ENCODE results near the gene PRKCI.
A peak's percentile ranks its signal among the peaks of the same experiment; 100 is the strongest.
"Not testable (repeated sequence)": the region's sequence is repeated elsewhere in the genome, so short reads cannot be mapped to it uniquely, and the experiment has no call there.

The PRKCI gene

DNA sequence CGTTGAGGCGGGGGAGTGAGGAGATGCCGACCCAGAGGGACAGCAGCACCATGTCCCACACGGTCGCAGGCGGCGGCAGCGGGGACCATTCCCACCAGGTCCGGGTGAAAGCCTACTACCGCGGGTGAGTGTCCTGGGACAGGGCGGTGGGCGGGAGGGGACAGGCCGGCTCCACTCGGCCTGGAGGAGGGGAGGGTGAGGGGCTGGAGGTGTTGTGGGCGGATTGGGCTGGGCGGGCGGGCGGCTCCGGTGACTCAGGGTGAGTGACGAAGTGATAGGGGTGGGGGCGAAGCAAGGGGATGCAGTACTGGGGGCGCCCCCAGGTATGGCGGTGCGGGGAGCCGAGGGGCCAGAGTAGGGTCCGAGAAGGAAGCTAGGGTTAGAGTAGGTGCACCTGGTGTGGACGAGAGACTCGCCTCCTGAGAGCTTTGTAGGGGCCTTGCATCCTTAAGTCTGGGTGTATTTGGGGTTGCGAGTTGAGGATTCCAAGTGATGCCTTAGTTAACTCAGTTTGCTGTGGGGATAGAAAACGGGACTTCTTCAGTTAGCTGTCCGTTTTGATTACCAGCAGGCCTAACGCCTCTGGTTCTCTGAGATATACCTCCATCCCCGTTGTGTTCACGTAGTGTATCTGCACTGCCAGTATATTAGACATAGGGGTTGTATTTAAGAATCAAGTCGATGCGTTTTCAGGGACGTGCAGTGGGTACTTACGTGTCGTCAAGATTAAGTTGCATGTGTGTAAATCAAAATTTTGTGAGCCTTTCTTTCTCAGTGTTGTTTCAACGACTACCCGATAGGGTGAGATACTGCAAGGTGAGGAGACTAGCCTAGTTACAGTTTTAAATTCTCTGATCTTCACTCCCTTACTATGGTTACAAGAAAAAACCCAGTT lies 670 bp downstream of the PRKCI start:
- DNase-seq (ENCODE audit: low read depth, low spot score), result no peak
- peak overlapping the region; percentile 86 for H3K27ac ChIP-seq

DNA sequence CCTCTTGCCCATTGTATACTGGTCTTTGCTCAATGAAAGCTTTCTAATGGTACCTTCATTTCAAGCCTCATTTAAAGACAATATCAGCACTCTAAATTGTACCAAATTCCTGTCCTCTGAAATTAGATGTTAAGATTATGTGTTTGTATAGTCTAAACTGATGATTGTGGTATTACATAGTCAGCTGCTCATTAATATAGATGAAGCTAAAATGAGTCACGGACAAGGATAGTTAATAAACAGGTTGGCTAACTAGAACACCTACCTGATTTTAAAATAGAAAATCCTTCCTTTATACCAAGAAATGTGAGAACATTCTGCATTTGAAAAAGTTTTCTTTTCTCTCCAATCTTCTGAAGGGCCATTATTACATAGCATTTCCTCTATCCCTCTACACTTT lies 2.9 kb downstream of the PRKCI start:
- DNase-seq (ENCODE audit: low read depth, low spot score), result no peak
- peak overlapping the region; percentile 86 for H3K27ac ChIP-seq

DNA sequence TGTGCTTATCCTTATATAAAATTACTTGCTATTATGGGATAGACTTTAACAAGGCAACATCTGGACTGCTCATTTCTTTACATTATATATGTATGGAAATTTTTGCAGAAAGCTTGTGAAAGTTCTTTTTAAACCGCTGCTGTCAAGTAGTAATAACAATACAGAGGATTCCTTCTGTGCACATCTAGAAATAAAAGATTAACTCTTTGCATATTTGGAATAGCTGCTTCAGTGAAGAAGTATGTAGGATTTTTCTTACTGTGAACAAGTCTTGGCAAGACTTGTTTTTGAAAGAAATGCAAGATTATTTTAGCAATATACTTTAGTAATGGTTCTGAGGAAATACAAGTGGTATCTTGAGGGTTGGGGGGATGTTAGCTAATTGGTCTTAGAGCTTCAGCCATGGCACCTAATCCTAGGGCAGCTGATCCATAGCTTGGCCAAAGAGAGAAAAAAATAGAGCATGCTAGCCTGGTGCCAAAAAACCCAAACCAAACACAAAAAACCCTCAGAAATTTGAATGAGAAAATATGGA lies 4.3 kb downstream of the PRKCI start:
- peak overlapping the region; percentile 86 for H3K27ac ChIP-seq
- DNase-seq (ENCODE audit: low read depth, low spot score), result no peak

DNA sequence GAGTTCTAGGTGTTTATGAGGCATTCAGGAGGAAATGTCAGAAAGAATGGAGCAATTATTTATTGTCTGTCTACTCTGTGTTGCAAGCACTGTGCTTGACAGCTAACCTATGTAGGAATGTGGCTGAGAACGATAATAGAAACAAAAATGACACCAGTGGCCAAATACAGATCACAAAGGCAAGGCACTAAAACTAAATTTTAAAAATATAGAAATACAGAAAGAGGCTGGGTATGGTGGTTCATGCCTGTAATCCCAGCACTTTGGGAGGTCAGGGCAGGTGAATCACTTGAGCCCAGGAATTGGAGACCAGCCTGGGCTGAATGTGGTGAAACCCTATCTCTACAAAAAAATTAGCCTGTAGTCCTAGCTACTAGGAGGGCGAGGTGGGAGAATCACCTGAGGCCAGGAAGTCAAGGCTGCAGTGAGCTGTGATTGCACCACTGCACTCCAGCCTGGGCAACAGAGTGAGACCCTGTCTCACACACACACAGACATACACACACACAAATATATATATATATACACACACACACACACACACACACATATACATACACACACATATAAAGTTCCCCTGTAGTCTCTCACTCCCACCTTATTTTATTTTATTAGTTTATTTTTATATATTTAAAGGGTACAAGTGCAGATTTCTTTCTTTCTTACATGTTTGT lies 6.0 kb downstream of the PRKCI start:
- no peak for DNase-seq (ENCODE audit: low read depth, low spot score)
- H3K27ac ChIP-seq, result peak overlapping the region; percentile 86

DNA sequence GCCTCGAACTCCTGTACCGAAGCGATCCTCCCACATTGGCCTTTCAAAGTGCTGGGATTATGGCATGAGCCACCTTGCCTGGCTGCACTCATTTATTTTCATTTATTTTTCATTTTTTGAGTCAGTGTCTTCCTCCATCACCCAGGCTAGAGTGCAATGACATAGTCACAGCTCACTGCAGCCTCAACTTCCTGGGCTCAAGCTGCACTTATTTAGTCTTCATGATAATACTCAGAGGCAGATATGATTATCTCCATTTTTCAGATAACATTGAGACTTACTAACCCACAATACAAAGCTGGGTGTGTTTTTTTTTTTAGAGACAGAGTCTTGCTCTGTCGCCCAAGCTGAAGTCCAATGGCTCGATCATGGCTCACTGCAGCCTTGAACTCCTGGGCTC lies 10.0 kb downstream of the PRKCI start:
- H3K27ac ChIP-seq, result no peak overlapping the region
- no peak for DNase-seq (ENCODE audit: low read depth, low spot score)

DNA sequence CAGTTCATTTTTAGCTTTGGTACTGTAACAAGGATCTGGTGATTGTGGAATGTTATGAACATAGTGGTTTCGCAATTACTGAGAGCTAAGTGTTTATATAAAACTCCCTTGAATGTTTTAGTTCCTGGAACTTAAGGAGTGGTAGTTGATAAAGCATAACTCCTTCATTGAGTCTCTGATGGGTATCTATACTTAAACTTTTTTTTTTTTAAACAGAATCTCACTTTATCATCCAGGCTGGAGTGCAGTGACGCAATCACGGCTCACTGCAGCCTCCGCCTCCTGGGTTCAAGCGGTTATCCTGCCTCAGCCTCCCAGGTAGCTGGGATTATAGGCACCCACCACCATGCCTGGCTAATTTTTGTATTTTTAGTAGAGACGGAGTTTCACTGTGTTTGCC lies 11.3 kb downstream of the PRKCI start:
- peak overlapping the region; percentile 30 for H3K27ac ChIP-seq
- peak; percentile 37 for DNase-seq (ENCODE audit: low read depth, low spot score)

DNA sequence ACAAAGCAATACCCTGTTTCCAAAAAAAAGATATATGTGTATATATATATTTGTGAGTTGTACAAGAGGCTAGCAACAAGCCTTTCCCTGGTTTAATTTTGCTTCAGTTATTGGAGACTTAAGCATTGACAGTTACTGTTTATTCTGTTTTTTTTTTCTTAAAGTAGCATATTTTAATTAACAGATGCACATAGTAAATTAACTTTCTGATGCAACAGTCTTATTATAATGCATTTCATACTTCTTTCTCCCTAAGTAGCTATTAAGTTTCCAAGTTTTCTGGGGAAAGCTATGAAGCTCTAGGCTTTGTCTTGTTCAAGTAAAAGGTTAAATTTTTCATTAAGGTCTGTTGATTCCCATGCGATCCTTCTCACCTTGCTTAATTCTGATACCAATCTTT lies 17.9 kb downstream of the PRKCI start:
- DNase-seq (ENCODE audit: low read depth, low spot score), result no peak

DNA sequence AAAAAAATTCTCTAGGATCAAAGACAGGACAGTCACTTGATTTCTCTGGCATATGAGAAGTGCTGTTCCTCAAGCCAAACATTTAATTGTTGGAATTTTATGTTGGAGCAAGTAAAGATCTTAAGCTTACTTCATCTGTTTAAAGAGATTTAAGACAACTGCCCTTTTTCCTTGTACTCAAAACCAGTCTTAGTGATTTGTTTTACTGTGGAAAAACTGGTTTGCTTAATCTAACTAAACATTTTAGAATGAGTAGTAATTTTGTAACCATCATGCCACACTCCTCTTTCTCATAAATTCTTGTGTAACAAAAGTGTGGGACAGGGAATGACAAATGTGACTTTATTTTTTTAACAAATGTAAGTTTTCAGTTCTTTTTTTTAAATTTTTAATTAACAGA lies 18.4 kb downstream of the PRKCI start:
- no peak for DNase-seq (ENCODE audit: low read depth, low spot score)
- H3K27ac ChIP-seq, result peak overlapping the region; percentile 36

More for the DNA sequence above, 17.9 kb downstream of the PRKCI start:
- peak overlapping the region; percentile 36 for H3K27ac ChIP-seq

DNA sequence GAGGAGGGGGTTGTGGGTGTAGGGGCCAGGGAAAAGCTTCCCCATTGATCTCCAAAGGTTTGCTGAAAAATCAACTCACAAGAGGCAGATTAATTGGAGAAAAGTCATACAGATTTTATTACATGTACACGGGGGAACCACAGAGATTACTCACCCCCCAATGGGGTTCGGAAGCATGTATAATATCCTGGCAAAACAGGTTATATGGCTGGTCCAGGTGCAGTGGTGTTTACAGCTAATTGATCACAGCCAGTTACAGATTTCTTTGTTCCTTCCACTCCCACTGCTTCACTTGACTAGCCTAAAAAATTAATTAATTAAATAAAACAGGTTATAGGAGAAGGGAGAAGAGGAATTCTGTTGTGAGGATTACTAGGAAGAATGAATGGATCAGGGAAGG lies 22.4 kb downstream of the PRKCI start:
- peak; percentile 58 for DNase-seq (ENCODE audit: low read depth, low spot score)
- peak overlapping the region; percentile 34 for H3K27ac ChIP-seq

DNA sequence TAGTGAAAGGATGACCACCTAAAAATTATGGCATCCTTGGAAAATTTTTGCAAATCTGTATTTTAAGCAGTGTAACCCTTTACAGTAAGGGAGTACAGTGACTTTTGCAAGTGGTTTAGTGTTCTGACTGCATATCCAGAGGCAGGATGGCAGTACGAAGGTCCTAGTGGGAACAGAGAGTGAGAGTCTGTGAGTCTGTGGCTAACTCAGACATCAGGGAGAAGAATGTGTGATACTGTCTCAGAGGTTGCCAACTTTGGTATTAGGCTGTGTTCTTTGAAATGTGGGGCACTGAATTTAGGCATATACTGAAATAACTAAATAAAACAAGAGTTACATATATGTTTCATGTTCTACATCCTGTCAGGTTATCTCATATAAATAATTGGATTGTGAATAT lies 25.7 kb downstream of the PRKCI start:
- DNase-seq (ENCODE audit: low read depth, low spot score), result no peak
- H3K27ac ChIP-seq, result no peak overlapping the region

DNA sequence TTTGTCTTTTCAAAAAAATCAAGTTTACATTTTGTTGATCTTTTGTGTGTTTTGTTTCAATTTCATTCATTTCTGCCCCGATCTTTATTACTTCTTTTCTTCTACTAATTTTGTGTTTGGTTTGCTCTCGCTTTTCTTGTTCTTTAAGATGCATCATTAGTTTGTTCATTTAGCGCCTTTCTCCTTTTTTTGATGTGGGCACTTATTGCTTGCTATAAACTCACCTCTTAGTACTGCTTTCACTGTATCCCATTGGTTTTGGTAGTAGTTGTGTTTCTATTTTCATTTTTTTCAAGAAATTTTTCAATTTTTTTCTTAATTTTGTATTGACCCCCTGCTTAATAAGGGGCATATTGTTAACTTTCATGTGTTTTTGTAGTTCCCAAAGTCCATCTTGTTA lies 34.4 kb downstream of the PRKCI start:
- no peak overlapping the region for H3K27ac ChIP-seq
- DNase-seq (ENCODE audit: low read depth, low spot score), result no peak

DNA sequence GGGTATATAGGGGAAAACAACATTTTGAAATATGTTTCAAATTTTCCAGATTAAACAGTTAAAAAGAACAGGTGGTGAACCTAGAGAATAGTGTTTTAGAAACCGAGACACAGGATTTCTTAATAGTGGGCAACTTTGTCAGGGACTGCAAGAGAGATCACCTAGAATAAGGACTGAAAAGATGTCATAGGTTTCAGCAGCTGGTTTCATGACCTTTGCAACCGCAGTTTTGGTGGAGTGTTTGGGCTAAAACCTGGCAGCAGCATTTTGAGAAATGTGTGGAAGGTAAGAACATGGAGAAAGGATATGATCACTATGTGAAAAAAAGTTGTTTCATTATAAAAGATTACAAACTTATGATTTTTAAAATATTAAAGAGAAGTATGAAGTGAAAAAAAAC lies 34.9 kb downstream of the PRKCI start:
- DNase-seq (ENCODE audit: low read depth, low spot score), result no peak
- peak overlapping the region; percentile 76 for H3K27ac ChIP-seq

DNA sequence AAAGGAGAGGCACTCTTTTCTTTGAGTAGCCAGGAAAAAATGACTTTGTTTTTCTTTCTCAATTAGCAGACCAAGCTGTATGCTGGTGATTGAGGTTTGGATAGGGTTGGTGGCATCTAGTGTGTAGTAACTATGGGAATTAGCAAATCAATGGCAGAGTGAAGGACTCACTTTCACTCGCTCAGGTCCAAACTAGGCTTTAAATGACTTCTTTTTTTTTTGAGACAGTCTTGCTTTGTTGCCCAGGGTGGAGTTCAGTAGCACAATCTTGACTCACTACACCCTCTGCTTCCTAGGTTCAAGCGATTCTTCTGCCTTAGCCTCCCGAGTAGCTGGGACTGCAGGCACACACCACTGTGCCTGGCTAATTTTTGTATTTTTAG lies 35.9 kb downstream of the PRKCI start:
- peak overlapping the region; percentile 76 for H3K27ac ChIP-seq
- DNase-seq (ENCODE audit: low read depth, low spot score), result no peak

DNA sequence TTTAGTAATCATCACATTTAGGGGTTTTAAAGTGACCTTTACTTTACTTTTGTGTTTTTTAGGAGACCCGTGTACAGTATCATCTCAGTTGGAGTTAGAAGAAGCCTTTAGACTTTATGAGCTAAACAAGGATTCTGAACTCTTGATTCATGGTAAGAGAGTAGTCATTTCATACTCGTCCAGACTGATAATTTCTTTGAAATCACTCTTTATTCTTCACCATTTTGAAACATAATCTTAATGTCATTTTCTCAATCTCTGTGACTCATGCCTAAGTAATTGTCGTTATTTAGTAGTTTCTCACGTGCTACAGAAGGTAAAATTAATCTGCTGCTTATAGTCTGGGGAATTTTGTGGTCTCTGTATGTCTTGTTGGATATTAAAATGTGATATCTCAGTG lies 37.7 kb downstream of the PRKCI start:
- DNase-seq (ENCODE audit: low read depth, low spot score), result no peak
- H3K27ac ChIP-seq, result no peak overlapping the region

DNA sequence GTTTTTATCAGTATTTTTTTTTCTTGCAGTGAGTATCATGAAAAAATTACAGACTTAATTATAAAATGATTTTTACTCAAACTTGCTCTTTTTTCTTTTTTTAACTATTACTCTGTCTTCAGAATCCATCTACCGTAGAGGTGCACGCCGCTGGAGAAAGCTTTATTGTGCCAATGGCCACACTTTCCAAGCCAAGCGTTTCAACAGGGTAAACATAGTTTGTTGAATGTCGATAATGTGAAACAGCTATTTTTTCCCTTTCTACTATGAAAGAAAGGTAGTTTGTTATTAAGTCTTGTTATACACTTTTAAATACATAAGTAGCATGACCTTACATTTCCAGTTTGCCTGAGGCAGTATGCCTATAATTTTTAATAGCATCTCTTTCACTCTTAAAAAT lies 45.6 kb downstream of the PRKCI start:
- no peak overlapping the region for H3K27ac ChIP-seq
- no peak for DNase-seq (ENCODE audit: low read depth, low spot score)

DNA sequence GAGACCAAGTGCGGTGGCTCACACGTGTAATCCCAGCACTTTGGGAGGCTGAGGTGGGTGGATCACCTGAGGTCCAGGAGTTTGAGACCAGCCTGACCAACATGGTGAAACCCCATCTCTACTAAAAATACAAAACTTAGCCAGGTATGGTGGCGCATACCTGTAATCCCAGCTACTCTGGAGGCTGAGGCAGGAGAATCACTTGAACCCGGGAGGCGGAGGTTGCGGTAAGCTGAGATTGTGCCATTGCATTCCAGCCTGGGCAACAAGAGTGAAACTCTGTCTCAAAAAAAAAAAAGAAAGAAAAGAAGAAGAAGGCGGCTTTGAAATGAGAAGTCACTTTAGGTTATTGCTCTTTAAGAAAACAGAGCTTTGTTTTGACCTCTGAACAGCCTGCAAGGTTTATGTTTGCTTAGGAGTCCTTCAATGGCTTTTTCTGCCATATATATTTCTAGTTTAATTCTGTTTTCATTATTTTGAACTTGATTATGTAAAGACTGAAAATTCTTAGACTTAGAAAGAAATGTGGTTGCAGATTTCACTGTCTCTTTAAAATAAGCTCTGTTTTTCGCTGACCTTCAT lies 47.5 kb downstream of the PRKCI start:
- not testable (repeated sequence) for H3K27ac ChIP-seq; DNase-seq (ENCODE audit: low read depth, low spot score)

DNA sequence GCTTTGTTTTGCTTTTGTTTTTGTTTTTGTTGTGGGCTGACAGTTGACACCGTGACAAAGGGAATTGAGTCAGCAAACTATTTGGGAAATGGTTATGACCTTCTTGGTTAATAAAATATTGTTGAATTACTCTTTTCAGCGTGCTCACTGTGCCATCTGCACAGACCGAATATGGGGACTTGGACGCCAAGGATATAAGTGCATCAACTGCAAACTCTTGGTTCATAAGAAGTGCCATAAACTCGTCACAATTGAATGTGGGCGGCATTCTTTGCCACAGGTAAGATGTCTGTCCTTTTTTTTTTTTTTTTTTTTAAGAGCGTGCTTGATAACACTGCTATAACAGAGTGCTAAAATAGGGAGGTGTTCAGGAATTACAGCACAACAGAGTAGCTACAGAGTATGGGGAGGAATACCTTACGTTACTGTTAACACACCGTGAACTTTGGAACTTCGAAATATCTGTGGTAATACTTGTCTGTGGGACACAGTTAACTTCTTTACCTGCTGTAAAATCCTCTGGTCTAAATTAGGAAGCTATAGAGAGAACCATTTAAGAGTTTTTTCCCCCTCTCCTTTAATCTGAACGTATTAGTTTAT lies 48.2 kb downstream of the PRKCI start:
- H3K27ac ChIP-seq, result no peak overlapping the region
- no peak for DNase-seq (ENCODE audit: low read depth, low spot score)

DNA sequence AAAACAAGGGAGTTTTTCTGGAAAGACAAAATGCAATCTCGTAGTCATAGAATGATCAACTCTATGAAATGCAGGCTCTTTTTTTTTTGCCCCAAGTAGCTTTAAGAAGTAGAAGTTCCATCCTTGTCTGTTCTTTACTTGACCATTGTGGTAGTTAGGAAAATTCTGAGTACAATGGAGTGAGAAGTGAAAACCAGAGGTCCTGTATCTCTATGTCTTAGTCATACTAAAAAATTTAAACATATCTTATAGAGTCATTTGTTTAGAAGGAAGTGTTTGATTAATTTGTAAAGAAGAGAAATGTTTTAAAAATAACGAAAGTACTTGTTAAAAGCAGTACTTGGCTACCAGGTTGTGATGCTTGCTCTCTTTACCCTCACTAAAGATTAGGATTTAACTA lies 52.4 kb downstream of the PRKCI start:
- no peak for DNase-seq (ENCODE audit: low read depth, low spot score)
- no peak overlapping the region for H3K27ac ChIP-seq

DNA sequence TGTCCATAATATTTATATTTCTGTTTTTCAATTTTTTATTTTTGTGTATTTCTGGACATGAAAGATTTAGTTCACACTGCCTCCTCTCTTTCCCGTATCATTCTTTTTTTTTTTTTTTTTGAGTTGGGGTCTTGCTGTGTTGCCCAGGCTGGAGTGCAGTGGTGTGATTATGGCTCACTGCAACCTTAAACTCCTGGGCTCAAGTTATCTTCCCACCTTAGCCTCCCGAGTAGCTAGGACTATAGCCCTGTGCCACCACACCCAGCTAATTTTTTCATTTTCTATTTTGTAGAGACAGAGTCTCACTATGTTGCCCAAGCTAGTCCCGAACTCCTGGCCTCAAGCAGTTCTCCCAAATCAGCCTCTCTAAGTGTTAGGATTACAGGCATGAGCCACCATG lies 53.6 kb downstream of the PRKCI start:
- no peak overlapping the region for H3K27ac ChIP-seq
- no peak for DNase-seq (ENCODE audit: low read depth, low spot score)

DNA sequence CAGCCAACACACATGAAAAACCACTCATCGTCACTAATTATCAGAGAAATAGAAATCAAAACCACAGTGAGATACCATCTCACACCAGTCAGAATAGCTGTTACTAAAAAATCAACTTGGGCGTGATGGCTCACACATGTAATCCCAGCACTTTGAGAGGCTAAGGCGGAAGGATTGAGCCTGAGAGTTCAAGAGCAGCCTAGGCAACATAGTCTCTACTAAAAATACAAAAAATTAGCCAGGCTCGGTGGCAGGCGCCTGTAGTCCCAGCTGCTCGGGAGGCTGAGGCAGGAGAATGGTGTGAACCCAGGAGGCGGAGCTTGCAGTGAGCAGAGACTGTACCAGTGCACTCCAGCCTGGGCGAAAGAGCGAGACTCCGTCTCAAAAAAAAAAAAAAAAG lies 55.1 kb downstream of the PRKCI start:
- not testable (repeated sequence) for DNase-seq (ENCODE audit: low read depth, low spot score); H3K27ac ChIP-seq

All from epithelial cell of prostate (primary cell).